NCI-H1092 (cell line): Measurements from ENCODE around the gene SOX6.
A peak's percentile ranks its signal among the peaks of the same experiment; 100 is the strongest.
"Not testable (repeated sequence)": the region's sequence is repeated elsewhere in the genome, so short reads cannot be mapped to it uniquely, and the experiment has no call there.

Experiments
- DNase-seq: peaks from one replicate; lab custom pipeline; 2025; lab: John Stamatoyannopoulos, UW

Gene SOX6

DNA sequence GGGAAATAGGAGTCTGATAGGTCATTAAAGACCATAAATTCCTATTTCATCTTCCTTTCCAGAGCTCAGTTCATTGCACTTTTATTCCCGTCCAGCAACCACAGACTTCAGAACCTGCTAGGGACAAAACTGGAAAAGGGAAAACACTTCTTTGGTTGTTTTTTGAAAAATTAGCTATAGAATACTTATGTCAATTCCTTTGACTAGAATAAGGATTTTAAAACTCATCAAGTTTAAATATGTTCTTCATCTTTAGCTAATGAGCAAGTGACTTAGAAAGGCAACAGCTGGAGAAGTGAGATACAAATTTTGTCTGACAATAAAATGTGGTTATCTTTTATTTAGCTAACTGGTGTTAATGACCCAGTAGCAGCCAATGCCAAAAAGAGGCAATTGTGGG is 206.9 kb downstream of the SOX6 start:
- DNase-seq, result no peak

DNA sequence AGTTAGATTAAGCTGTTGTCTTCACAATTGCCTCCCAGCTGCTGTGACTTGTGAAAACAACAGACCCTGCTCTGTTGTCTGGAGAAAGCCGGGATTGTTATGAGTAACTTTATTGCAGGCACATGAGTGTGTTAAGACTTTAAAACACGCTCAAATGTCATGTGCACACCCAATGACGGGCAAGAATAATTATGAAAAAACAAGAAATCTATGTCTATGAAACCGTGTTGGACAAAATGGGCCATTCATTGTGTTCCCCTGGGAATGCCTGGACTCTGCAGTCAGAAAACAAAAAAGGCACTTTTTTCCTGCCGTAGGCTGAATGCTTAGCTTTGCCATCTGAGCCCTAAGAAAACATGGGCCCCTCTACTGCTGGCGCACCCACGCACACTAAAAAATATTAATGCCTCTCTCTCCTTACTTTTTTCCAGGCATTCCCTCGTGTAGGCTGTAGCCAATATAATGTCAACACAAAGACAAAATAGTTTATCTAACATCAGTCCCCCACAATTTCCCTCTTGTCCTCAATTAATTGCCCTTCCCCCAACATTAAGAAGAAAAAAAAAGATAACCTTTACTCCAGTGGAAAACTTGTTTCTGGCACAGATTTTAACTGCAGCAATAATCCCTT is 207.9 kb downstream of the SOX6 start:
- no peak for DNase-seq

GRCh38 chr11:16146980-16147379 is 209.4 kb downstream of the SOX6 start:
- not testable (repeated sequence) for DNase-seq

DNA sequence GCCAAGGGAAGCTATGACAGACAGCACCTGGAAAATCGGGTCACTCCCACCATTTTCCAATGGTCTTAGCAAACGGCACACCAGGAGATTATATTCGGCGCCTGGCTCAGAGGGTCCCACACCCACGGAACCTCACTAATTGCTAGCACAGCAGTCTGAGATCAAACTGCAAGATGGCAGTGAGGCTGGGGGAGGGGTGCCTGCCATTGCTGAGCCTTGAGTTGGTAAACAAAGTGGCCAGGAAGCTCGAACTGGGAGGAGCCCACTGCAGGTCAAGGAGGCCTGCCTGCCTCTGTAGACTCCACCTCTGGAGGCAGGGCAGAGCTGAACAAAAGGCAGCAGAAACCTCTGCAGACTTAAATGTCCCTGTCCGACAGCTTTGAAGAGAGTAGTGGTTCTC is 214.7 kb downstream of the SOX6 start:
- not testable (repeated sequence) for DNase-seq

DNA sequence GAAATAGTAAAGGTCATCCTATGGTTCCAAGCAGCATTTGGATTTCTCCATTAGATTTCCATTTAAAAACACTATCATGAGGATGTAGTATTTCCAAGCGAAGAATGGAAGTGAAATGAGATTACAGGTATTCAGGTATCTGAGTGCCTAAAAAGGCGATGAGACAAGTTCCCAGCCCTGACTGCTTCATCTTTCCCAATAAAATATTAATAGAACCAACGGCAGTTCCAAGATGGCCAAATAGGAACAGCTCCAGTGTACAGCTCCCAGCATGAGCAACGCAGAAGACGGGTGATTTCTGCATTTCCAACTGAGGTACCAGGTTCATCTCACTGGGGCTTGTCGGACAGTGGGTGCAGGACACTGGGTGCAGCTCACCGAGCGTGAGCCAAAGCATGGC is 215.2 kb downstream of the SOX6 start:
- DNase-seq, result not testable (repeated sequence)

GRCh38 chr11:16136792-16137390 is 219.5 kb downstream of the SOX6 start:
- DNase-seq, result no peak

DNA sequence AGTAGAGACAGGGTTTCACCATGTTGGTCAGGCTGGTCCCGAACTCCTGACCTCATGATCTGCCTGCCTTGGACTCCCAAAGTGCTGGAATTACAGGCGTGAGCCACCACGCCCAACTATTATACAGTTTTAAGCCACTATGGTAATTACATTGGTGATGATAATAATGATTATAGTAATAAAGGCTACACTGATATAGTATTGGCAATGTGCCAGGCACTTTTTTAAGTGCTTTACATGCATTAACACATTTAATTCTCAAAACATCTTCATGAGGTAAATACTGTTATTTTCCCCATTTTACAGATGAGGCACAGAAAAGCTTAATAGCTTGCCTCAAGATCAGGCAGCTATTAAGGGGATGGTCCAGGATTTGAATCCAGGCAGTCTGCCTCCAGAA is 222.5 kb downstream of the SOX6 start:
- no peak for DNase-seq

- DNase-seq, result no peak
These were observed 228.6 kb downstream of the SOX6 start for GRCh38 chr11:16127732-16128131.

- peak; percentile 11 for DNase-seq
These were observed 230.0 kb downstream of the SOX6 start for GRCh38 chr11:16126362-16126761.

GRCh38 chr11:16125796-16126195 is 230.6 kb downstream of the SOX6 start:
- DNase-seq, result no peak

DNA sequence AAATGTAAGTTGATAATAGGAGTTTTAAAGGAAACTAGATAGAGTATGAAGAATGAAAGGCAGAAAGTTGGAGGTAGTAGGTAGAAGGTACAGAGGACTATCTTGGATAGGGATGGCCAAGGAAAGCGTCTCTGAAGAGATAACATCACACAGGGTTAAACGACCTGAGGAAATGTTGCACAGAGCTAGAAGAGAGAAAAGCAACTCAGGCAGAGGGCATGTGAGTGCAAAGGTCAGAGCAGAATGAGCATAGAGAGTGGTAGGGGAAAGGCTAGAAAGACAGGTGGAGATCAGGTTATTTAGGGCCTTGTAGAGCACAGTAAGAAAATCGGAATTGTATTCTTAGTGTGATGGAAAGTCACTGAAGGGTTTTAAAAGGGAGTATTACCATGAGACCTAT is 232.0 kb downstream of the SOX6 start:
- no peak for DNase-seq

DNA sequence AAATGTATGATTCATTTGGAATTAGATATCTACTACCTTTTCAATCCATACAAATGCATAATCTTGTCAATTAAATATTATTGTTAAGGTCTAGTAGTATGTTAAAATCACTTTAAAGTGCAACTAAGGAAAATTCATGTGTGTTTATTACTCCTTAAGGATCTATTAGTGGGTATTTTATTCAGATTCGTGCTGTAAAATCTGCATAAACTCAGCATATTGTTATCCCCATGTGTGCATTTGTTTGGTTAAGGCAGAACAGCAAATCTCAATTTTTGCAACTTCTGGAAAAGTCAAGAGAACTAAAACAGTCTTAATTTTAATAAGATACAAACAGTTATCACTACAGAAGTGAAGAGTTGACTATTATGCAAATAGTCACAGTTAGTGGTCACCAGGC is 234.5 kb downstream of the SOX6 start:
- DNase-seq, result no peak

GRCh38 chr11:16120008-16120407 is 236.3 kb downstream of the SOX6 start:
- DNase-seq, result no peak

DNA sequence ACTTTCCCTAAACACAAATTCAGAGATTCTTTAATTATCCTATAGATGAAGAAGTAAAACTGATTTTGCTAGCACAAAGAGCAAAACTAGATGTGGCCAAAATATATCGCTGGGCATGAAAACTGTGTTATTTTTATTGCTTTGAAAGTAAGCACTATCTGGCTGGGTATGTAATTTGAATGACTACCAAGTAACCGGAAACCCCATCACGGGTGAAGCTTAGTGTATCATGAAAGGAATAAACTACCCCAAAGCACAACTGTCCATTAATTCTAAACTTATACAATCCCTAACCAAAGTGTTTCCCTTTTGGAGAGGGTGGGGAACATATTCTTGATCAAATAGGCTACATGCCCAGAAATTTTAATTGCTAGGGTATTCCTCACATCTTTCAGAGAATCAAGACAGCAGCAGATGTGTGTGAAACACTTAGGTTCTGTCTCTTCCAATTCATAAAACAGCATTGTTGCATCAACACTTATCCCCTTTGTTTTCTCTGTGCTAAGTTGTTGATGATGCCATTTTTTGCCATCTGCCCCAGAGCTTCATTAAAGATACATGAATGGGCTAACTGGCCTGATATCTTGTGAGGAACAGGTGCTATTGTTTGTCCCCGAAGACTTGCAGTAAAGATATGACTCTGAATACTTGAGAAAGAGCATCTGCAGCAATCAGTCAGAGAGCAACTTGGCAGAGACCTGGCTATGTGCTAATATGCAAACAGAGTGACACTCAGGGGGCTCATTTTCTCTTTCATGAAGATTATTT is 238.2 kb downstream of the SOX6 start:
- peak; percentile 35 for DNase-seq

- DNase-seq, result no peak
These were observed 241.1 kb downstream of the SOX6 start for GRCh38 chr11:16114978-16115871.

DNA sequence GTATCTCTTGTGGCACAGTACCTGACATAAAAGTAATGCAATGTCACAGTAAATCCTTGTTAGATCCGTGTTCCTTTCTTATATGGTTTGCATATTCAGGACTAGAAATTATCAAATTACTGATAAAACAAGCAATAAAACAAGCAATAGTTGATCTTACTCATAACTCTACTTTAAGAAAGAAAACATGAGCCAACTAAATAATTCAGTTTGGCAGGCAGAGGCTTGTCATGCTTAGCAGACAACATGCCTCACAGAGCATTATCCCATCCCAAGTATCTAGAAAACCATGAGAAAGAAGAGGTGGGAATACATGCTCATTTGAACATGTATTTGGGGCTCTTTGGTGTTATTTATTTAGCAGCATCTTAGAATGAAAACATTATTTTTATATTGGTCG is 241.9 kb downstream of the SOX6 start:
- no peak for DNase-seq

DNA sequence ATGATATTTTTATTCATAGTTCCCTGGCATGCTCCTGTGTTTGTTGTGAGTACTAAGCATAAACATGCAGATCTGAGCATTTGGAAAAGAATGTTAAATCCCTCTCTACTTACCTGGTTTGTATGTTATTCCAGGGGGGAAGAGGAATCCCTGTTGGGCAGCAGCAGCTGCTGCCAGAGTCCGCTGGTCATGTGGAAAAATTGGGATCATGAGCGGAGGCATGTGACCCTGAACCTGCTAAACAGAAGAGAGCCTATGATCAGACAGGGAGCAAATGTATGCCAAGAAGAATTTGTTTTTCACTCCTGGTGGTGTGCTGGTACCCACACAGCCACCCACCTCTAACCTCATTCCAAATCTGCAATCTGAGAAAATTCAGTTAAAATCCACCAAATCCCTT is 244.7 kb downstream of the SOX6 start:
- DNase-seq, result no peak

DNA sequence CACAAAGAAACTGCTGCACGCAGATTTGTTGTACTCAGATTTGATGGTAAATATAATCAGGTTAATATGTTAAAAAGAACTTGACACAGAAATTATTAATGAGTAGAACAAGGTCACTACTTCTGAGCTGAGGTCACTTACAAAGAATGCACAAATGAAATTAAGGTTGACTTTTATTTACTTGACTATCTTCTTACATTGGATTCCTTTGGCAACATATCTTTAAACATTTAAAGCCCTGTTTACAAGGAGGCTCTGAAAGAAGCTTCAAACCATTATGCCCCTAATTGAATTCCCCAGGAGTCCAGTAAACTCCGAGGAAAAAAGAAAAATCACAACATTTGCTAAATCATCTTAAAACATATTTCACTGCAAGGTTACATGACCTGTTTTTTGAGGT is 245.5 kb downstream of the SOX6 start:
- DNase-seq, result no peak

- DNase-seq, result no peak
These were observed 256.9 kb downstream of the SOX6 start for GRCh38 chr11:16099343-16099900.

- DNase-seq, result no peak
These were observed 257.7 kb downstream of the SOX6 start for GRCh38 chr11:16098526-16099205.

DNA sequence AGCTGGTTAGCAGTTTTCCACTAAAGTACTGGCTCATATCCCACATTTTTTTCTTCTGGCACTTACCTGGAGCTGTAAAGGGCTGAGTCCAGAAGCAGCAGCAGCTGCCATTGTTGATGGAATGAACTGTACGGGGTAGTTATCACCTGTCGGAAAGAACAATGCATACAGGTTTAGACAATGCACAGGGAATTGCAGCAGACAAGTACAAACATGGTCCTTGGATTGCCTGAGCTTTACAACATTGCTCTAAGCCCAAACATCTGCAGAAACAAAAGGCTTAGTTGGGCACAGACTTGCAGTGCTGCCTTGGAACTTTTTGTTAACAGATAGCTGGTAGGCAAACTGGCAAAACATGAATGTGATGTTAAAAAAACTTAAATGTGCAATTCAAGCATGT is 258.8 kb downstream of the SOX6 start:
- DNase-seq, result peak; percentile 42
